ENCODE measurements around the gene SH3RF3.
"Not testable (repeated sequence)": the region's sequence is repeated elsewhere in the genome, so short reads cannot be mapped to it uniquely, and the experiment has no call there.

The SH3RF3 gene

GRCh38 chr2:109215866-109216265 is 86.9 kb downstream of the SH3RF3 start:
- TF ChIP-seq CTCF (IDR thresholded peaks at IDR 0.05; ENCODE audit: low read depth, low read length): no peak
- DNase-seq (ENCODE audit: extremely low read depth, low read depth): no peak

GRCh38 chr2:109216332-109216731 is 87.3 kb downstream of the SH3RF3 start:
- DNase-seq (ENCODE audit: extremely low read depth, low read depth): no peak
- no peak for TF ChIP-seq CTCF (IDR thresholded peaks at IDR 0.05; ENCODE audit: low read depth, low read length)

- TF ChIP-seq CTCF (IDR thresholded peaks at IDR 0.05; ENCODE audit: low read depth, low read length): no peak
- peak; percentile 91 for DNase-seq (ENCODE audit: extremely low read depth, low read depth)
These were observed 88.5 kb downstream of the SH3RF3 start for GRCh38 chr2:109217362-109218086.

- TF ChIP-seq CTCF (IDR thresholded peaks at IDR 0.05; ENCODE audit: low read depth, low read length): no peak
- DNase-seq (ENCODE audit: extremely low read depth, low read depth): no peak
These were observed 89.2 kb downstream of the SH3RF3 start for GRCh38 chr2:109218087-109218791.

DNA sequence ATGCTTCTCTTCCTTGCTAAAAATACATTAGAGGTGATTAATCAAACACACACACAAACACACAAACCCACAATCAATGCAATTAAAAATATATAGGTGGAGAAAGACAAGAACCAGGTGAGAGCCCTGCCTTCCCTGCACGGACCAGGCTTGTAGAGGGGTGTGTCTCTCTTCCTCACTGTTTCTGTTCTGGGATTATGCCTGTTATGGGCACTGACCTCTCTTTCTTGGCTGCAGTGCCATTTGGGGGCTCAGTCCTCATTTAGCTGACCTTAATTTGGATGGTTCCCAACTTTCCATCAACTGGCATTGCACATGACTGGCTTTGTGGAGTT is 89.8 kb downstream of the SH3RF3 start:
- DNase-seq (ENCODE audit: extremely low read depth, low read depth): no peak
- TF ChIP-seq CTCF (IDR thresholded peaks at IDR 0.05; ENCODE audit: low read depth, low read length): no peak

DNA sequence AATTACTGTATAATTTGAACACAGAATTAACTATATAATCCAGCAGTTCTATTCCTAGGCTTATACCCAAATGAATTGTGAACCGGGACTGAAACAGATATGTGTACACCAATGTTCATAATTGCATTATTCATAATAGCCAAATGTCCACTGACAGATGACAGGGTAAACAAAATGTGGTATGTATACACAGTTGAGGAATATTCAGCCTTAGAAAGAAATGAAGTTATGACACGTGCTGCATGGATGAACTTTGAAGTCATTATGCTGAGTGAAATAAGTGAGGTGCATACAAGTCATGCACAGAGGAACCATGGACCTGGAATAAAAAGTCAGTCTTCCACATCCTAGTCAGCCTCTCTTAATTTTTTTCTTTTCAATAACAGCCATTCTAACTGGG is 91.9 kb downstream of the SH3RF3 start:
- no peak for TF ChIP-seq CTCF (IDR thresholded peaks at IDR 0.05; ENCODE audit: low read depth, low read length)
- DNase-seq (ENCODE audit: extremely low read depth, low read depth): no peak

GRCh38 chr2:109221316-109221715 is 92.3 kb downstream of the SH3RF3 start:
- DNase-seq (ENCODE audit: extremely low read depth, low read depth): not testable (repeated sequence)

DNA sequence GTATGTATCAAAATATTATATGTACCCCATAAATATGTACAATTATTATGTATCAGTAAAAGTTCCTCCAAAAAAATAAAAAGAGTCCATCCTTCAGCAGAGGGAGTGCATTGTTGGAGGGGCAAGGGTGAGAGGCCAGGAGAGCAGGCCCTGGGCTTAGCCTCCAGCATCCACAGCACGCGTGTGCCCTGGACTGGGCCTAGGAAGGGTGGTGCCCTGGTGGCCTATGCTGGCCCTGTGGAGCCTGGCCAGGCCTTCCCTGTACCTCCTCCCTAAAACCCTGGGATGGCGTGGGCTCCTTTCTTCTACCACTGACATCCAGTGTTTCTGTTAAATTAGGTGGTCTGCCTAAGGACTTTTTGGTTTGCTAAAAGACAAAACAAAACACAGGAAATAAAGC is 93.4 kb downstream of the SH3RF3 start:
- TF ChIP-seq CTCF (IDR thresholded peaks at IDR 0.05; ENCODE audit: low read depth, low read length): no peak

More for the DNA sequence above, 93.4 kb downstream of the SH3RF3 start:
- no peak for DNase-seq (ENCODE audit: extremely low read depth, low read depth)

All from AG09319 (cell line).